Esophagus muscularis mucosa (tissue), 4 donors: ENCODE results near the gene RENBP.

ENCODE experiments used
- EP300 ChIP-seq: sonication (generic); formaldehyde crosslinking; IDR thresholded peaks from one replicate; pipeline ENCODE4 v1.6.1; 2017; ENCODE audit warnings: antibody characterized with exemption
- POLR2A ChIP-seq: fragments of 450-650 bp; IDR thresholded peaks from one replicate; pipeline ENCODE4 v1.6.1; 2017; ENCODE audit warnings: antibody characterized with exemption, moderate library complexity, mild to moderate bottlenecking, low read depth
- TF ChIP-seq, protein P1 (sequence below), 3 experiments: fragments of 200-600 bp in 2 of 3; fragments of 450-650 bp in 1 of 3; sonication (generic) in 2 of 3; IDR thresholded peaks; one replicate each; pipeline ENCODE4 v1.5.1; 2017 to 2019; ENCODE audit warnings: antibody characterized with exemption in 3 of 3, mild to moderate bottlenecking in 2 of 3, moderate library complexity in 1 of 3

DNA sequence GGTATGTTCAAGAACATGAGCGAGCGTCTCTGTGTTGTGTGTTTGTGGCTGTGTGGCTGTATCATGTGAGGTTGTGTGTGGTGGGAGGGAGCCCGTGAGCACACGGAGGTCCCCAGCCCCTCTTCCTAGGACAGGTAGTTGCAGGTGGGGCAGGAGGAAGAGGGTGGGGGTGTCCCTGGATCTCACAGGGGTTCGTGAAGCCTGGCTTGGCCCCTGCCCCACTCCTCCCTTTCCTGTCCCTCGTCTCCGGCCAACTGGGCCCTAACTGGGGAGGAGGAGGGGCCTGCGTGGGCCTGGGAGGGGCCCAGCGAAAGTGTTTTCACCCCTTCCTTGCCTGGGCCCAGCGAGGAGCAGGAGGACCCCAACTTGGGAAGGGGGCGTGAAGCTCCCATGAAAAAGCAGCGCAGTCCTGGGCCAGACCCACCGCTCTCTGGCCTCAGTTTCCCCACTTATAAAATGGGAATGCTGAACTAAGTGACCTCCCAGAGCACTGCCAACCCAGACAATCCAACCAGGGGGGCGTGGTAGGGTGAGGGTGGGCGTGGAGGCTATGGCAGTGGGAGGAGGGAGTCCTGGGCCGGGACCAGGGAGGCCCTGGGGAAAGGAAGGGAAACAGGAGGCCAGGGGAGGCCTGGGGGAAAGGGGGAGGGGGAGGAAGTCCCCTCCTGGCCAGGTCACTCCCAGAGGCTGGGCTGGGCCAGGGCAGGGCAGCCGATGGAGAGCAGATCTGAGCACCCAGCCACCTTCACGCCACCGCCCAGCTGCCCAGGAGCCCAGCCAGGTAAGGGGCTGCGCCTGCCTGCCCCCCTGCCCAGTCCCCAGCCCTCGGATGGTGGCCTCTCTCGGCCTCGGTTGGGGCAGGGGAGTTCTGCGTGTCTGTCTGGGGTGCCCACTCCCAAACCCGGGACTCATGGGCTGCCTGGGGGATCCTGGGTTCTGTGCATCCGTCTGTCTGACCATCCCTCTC, 40.2 kb downstream of the RENBP start, which contains the start of gene AVPR2:
- TF ChIP-seq, protein P1, sequence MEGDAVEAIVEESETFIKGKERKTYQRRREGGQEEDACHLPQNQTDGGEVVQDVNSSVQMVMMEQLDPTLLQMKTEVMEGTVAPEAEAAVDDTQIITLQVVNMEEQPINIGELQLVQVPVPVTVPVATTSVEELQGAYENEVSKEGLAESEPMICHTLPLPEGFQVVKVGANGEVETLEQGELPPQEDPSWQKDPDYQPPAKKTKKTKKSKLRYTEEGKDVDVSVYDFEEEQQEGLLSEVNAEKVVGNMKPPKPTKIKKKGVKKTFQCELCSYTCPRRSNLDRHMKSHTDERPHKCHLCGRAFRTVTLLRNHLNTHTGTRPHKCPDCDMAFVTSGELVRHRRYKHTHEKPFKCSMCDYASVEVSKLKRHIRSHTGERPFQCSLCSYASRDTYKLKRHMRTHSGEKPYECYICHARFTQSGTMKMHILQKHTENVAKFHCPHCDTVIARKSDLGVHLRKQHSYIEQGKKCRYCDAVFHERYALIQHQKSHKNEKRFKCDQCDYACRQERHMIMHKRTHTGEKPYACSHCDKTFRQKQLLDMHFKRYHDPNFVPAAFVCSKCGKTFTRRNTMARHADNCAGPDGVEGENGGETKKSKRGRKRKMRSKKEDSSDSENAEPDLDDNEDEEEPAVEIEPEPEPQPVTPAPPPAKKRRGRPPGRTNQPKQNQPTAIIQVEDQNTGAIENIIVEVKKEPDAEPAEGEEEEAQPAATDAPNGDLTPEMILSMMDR (IDR thresholded peaks at IDR 0.05): no peak
- no peak for TF ChIP-seq POLR2A
- TF ChIP-seq EP300: no peak
